DMS79 treated with DMSO at 0.1 percent for 48 hours (cell line): ENCODE data around the gene RAP1GAP.
"Not testable (repeated sequence)": the region's sequence is repeated elsewhere in the genome, so short reads cannot be mapped to it uniquely, and the experiment has no call there.

Experiments used
- DNase-seq: peaks from one replicate; lab custom pipeline; 2025; lab: John Stamatoyannopoulos, UW

Gene RAP1GAP

DNA sequence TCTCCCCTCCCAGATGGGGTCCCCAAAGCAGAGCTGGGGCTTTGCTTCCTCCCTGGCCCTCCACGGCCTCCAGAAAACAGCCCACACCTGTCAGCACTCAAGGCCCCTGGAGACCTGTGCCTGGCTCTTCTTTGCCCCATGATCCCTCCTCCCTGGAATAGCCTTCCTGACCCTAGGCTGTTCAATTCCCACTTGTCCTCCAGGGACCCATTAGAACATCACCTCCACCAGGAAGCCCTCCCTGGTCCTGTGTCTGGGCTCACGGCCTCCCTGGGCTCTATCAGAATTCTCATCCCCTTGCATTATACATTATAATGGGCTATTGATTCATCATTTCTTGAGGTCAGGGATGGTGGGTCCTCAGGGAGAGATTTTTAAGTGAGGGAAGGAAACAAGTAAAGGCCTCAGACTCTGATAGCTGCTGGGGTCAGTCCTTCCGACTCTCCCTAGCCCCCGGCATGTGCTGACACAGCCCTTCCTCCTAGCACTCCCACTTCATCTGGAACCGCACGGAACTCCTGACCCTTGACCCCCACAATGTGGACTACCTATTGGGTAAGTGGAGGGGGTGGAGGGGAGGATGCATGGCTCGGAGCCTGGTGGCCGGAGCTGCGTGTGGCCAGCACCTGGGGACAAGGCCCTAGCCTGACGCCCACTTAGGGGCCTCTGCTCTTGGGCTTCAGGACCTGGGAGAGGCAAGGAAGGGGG, 99.2 kb downstream of the RAP1GAP start:
- no peak for DNase-seq

DNA sequence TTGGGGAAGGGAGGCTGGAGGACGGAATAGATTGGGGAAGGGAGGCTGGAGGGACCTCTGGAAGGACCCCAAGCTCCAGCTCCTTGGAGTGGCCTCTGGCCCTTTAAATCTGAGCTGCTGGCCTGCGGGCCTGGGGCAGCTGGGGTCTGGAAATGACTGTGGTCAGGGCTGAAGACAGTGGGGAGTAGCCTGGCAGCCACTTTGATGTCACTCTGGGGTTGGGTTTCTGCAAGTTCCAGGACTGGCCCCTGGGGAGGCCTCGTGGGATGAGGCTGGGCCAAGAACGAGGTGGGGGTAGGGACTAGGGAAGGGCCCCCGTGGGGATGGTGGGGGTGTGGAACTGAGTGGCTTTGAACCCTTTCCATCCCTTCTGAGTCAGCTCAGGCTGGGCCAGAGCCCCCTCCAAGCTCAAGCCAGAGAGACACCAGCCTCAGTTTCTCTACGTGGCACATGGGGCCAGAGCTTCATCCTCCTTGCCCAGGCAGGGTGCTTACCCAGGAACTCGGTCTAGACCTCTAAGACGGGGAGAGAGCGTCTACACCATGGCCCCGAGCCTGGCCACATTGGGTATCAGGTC, 100.3 kb downstream of the RAP1GAP start:
- no peak for DNase-seq

DNA sequence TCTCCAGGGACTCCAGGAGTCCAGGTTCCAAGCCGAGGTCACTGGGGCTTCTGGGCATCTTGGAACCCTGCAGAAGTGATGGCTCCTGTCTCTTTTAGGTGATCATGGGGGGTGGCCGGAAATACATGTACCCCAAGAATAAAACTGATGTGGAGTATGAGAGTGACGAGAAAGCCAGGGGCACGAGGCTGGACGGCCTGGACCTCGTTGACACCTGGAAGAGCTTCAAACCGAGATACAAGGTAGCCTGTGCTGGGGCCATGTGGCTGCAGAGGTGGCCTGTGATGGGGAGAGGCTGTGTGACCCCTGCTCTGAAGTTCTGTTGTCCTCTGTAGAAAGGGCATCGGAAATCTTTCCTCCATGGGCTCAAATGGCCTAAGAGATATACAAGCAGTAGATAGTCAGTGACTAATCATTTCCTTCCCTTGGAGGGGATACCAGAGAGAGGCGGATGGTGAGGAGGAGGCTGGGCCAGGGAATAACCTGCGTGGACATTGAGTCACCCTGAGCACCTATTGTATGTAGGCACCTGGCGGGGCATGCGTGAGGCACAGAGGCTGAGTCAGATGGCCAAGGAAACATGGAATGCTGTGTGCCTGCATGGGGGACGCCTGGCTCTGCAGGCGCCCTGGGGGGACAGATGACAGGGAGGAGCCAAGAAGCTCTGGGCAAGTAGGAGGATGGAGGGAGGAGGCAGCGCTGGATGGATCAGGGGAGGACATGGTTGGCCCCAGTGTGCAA, 101.0 kb downstream of the RAP1GAP start:
- DNase-seq = no peak

DNA sequence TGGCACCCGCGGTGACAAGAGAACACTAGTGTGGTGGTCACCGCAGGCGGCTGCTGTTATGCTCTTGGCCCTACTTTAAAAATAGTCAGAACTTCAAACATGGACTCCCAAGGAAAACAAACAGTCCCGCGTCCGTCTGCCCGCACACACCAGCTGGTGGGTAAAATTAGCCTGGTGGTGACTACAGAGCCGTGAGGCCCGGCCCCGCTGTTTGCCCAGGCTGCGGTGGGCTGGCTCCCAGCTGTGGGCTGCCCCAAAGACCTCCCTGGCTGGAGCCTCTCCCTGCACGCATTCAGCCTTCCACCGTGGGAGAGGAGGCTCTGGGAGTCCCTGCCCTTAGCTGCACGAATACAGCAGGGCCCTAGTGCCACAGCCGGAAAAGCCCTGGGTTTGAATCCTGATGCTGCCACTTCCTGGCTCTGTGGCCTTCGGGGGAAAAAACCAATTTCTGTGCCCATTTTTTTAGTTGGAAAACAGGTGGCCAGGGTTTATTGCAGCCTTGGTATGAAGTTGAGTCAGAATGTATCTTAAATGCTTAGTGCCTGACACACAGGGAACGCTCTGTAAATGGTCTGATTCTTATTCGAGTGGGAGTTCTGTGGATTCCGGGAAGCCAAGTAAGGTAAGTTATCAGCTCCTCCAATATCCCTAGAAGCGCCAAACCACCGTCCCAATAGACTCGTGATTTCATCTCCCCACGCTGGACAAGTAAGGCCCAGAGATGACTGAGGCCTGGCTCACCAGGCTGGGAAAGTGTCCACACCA, 101.7 kb downstream of the RAP1GAP start:
- DNase-seq = no peak

DNA sequence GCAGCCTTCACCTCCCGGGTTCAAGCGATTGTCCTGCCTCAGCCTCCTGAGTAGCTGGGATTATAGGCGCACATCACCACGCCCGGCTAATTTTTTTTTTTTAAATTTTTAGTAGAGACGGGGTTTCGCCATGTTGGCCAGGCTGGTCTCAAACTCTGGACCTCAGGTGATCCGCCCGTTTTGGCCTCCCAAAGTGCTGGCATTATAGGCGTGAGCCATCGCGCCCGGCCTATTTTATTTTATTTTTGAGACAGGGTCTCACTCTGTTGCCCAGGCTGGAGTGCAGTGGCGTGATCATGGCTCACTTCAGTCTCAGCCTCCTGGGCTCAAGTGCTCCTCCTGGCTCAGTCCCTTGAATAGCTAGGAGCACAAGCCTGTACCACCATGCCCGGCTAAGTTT, 102.8 kb downstream of the RAP1GAP start:
- DNase-seq = not testable (repeated sequence)

DNA sequence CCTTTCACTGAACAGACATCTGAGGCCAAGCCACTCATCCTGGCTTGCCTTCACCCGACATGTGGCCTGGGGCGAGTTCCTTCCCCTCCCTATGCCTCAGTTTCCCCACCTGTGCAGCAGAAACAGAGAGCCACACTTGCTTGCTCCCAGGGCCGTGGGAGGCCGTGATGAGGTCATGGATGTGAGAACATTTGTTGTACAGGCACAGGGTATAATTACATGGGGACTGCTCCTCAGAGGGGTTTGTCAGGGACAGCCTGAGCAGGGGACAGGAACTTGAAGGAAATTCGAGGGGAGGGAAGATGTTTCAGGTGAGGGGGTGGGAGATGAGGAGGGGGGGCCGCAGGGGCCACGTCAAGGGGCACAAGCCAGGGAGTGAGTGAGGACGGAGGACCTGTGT, 103.9 kb downstream of the RAP1GAP start:
- DNase-seq = no peak

DNA sequence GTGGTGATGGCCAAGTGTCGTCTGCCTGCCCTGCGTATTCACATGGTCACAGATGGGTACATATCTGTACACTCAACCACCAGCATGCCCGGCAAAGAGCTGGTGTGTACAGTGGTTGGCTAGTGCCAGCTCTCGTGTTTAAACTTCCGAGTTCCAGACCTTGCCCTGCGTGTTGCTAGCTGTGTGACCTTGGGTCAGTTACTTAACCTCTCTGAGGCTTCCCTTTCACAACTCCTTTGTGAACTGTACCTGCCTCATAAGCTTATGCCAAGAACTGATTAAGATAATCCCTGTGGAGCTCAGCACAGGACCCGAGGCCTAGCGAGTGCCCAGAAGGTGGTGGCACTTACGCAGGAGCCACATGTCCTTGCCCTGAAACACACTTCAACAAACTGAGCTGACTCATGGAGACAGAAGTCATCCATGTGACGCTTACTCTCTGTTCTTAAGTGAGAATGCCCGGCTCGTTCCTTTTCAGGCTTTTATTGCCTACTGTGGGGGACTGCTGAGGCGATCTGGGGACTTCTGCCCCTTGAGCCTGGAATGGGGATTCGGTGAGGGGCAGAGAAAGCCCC, 104.5 kb downstream of the RAP1GAP start:
- no peak for DNase-seq

DNA sequence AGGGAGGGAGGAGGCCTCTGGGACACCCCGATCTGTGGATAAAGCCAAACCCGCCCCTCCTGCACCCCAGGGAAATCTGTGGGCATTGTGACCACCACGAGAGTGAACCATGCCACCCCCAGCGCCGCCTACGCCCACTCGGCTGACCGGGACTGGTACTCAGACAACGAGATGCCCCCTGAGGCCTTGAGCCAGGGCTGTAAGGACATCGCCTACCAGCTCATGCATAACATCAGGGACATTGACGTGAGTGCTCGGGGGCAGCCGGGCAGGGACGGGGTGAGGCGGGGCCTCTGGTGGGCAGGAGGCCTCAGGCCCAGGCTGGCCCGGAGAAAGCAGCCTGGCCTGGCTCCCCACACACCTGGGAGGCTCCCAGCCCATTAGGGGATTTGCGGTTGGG, 105.2 kb downstream of the RAP1GAP start:
- no peak for DNase-seq

DNA sequence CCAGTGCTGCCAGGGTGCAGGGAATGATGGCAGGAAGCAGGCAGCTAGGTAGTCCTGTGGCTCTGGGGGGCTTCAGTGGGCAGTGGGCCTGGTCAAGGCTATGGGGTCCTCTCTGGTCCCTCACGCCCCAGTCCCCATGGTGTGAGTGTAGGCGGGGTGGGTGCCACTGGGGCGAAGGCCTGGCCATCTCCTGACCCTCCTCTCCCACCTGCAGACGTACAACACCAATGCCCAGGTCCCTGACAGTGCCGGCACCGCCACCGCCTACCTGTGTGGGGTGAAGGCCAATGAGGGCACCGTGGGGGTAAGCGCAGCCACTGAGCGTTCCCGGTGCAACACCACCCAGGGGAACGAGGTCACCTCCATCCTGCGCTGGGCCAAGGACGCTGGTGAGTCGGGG, 106.3 kb downstream of the RAP1GAP start:
- DNase-seq = no peak

DNA sequence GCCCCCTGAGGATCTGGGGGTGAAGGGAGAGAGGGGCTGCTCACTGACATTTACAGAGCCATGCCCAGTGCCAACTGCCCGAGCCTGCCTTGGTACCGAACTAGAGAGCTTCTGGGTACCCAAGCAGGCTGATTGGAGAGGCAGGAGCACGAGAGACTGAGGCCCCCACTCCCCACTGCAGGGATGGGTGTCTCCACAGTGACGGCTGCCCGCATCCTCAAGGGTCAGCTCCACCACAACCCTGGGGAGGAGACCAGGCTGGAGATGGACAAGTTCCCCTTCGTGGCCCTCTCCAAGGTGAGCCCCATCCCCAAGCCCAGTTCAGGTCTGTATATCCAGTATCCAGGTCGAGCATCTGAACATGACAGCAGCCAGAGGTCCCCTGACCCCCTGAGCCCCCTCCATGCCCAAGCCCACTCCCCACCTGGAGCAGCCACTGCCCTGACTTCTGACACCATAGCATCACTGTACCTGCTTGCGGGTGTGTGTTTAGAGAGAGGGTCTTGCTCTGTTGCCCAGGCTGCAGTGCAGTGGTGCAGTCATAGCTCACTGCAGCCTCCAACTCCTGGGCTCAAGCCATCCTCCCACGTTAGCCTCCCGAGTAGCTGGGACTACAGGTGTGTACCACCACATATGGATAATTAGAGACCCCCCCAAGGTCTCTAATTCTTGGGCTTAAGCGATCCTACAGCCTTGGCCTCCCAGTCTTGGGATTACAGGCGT, 108.1 kb downstream of the RAP1GAP start:
- DNase-seq = no peak

DNA sequence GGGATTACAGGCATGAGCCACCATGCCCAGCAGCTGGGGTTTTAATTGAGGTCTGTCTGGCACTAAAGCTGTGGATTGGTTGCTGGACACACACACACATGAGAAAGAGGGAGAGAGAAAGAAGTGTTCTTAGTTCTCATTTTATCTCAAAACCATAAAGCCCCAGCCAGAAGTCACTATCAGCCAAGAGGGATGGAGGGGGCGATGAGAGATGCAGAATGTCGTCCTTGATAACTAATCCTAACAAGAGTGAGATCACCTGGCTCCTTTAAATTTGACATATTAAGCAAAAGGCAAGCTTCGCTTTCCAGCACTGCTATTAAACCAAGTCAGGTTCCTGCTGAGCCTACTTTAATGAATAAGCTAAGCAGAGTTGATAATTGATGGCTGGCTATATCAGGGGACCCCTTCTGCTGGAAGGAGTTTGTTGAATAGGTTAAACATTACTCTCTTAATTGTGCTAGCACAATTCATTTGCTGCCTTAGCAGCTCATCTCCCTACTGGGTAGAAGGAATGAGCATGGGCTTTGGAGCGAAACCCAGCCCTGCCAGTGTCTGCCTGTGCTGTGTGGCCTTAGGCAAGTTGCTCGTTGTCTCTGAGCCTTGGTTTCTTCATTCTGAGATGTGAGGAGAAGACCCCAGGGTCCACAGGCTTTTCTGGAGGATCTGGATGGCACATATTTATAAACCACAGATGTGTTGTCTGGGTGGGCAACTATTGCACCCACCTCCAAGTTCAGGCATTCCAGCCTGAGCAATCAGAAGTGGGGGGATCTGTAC, 109.2 kb downstream of the RAP1GAP start:
- no peak for DNase-seq

DNA sequence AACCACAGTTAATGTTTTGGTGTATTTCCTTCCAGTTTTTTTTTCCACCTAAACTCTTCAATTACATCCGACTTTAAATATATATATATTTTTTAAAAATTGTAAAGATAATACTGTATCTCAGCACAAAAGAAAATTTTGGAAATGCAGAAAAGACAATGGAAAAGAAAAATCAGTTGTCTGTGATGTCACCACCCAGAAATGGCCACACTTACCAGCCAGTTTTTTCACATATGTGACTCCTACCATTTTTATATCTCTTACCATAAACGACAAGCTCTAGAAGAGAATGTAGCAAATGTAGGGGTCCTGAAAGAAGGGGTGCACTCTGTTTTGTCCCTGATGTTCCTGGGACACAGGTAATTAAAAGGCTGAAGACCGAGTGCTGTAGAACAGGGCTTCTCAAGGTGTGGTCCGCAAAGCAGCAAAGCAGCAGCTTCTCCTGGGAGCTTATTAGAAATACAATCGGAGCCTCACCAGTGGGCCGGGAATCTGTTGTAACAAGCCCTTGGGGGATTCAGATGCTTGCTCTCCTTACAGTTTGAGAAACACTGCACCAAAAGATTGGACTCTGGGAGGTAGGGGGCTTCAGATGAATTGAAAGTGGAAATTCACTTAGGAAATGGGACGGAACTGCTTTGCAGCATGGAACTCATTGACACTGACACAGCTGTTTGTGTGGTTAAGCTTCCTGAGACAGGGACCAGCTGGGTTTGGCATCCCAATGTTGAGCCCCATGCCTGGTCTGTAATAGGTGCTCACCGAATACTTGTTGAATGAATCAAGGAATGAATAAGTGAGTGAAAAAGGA, 115.8 kb downstream of the RAP1GAP start:
- DNase-seq = no peak

DNA sequence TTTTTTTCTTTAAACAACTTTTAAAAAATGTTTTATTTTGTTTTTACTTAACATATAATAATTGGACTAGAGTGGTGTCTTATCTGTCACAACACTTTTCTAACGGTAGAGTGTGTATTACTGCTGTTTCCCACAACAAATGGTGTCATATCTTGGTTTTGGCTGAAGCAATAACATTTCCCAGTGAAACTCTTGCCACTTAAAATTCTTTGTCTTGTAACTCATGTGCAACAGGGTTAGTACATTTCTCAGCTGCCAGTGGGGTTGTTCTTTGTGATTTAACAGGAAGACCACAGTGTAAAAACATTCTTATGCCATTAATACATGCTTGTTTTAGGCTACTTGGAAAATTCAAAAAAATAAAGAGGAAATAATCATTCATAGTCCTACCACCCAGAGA, 116.4 kb downstream of the RAP1GAP start:
- no peak for DNase-seq

DNA sequence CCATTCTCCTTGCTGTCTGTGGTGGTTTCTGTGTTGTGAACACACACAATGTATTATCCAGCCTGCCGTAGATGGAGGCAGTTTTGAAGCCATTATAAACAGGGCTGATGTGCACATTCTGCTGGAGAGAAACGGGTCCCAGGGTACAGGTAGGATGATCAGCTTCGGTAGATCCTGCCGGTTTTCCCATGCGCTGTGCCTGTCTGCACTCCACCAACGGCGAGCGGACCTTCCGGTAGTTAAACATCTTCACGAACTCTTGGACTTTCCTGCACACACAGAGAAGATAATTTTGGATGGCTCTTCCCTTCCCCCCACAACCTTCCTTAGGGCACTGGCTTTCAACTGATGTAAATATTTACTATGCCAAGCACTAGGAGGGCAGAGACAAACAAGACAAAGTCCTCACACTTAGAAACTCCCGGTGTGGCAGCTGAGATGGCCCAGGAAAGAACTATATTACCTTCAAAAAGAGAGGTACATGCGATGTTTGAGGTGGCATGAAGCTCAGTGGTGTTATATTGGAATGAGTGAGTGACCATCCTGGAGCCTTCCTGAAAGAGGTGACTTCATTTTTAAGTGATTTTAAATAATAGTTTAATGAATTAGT, 118.2 kb downstream of the RAP1GAP start:
- no peak for DNase-seq

DNA sequence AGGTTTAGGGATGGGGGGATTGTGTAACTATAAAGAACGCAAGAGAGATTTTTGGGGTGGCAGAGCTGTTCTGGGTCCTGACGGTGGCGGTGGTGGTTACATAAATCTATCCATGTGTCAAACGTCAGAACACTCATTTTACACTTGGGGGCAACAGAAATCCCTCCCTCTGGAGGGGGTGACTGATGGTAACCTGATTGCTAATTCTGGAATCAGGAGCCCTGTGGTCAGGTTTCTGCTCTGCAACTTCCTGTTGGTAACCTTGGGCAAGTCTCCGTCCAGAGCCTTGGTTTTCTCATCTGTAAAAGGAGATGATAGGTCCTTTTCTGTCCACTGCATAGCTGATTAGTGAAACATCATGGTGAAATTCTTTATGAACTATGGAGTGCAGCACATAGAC, 119.1 kb downstream of the RAP1GAP start:
- no peak for DNase-seq

DNA sequence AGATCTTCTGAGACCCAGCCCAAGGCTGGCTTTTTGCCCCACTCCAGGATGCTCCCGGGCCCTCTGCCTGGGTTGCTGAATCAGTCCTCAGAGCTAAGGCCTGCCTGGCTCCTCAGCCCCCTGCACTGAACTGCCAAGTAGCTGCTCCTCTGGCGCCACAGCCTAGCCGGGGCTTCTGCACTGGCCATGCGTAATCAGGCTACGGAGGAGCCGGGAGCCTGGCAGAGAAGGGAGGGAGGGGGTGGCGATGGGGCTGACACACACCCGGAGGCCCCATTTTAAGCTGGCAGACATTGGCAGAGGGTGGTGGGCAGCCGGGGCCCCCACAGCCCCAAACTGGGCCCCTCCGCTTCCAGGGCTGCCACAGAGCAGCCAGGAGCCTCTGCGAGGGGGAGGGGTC, 121.3 kb downstream of the RAP1GAP start:
- DNase-seq = no peak
